HG02943 (cell line): ENCODE measurements around the gene POLD4.
"Not testable (repeated sequence)": the region's sequence is repeated elsewhere in the genome, so short reads cannot be mapped to it uniquely, and the experiment has no call there.

Source experiments
- ATAC-seq: cut with Tn5 transposase; IDR thresholded peaks from one replicate; pipeline ENCODE4 v1.9.1; 2021; ENCODE audit warnings: mild to moderate bottlenecking, low read depth, moderate library complexity; ENCODE audit not compliant: unreplicated experiment

The POLD4 gene

GRCh38 chr11:67320011-67320410 is 33.3 kb downstream of the POLD4 start:
- no peak for ATAC-seq

GRCh38 chr11:67318876-67319275 is 34.5 kb downstream of the POLD4 start:
- not testable (repeated sequence) for ATAC-seq

- ATAC-seq: peak; percentile 7
These were observed 35.3 kb downstream of the POLD4 start for GRCh38 chr11:67317888-67318555.

- peak; percentile 76 for ATAC-seq
These were observed 36.0 kb downstream of the POLD4 start for GRCh38 chr11:67317205-67317887.

GRCh38 chr11:67316882-67317204 is 36.5 kb downstream of the POLD4 start:
- no peak for ATAC-seq

- no peak for ATAC-seq
These were observed 37.9 kb downstream of the POLD4 start for GRCh38 chr11:67315325-67315909.

- no peak for ATAC-seq
These were observed 39.1 kb downstream of the POLD4 start for GRCh38 chr11:67314218-67314617.

GRCh38 chr11:67313125-67313890 is 40.0 kb downstream of the POLD4 start:
- no peak for ATAC-seq

GRCh38 chr11:67312187-67313021 is 40.9 kb downstream of the POLD4 start:
- ATAC-seq: no peak

- no peak for ATAC-seq
These were observed 41.7 kb downstream of the POLD4 start for GRCh38 chr11:67311556-67312082.

GRCh38 chr11:67311051-67311555 is 42.2 kb downstream of the POLD4 start:
- no peak for ATAC-seq

GRCh38 chr11:67310246-67311050 is 42.9 kb downstream of the POLD4 start:
- ATAC-seq: no peak

- ATAC-seq: no peak
These were observed 43.7 kb downstream of the POLD4 start for GRCh38 chr11:67309661-67310061.

GRCh38 chr11:67309166-67309565 is 44.2 kb downstream of the POLD4 start:
- ATAC-seq: no peak

- no peak for ATAC-seq
These were observed 45.1 kb downstream of the POLD4 start for GRCh38 chr11:67308031-67308866.

- ATAC-seq: no peak
These were observed 45.8 kb downstream of the POLD4 start for GRCh38 chr11:67307545-67308001.

GRCh38 chr11:67306769-67307544 is 46.4 kb downstream of the POLD4 start:
- ATAC-seq: no peak
